Right forelimb (tissue), 1 donor: Measurements from ENCODE around the gene ASPHD2.
"Not testable (repeated sequence)": the region's sequence is repeated elsewhere in the genome, so short reads cannot be mapped to it uniquely, and the experiment has no call there.

ENCODE experiments used
- DNase-seq: peaks from one replicate; pipeline ENCODE4 v3.0.0-alpha.2; 2018

Gene ASPHD2

DNA sequence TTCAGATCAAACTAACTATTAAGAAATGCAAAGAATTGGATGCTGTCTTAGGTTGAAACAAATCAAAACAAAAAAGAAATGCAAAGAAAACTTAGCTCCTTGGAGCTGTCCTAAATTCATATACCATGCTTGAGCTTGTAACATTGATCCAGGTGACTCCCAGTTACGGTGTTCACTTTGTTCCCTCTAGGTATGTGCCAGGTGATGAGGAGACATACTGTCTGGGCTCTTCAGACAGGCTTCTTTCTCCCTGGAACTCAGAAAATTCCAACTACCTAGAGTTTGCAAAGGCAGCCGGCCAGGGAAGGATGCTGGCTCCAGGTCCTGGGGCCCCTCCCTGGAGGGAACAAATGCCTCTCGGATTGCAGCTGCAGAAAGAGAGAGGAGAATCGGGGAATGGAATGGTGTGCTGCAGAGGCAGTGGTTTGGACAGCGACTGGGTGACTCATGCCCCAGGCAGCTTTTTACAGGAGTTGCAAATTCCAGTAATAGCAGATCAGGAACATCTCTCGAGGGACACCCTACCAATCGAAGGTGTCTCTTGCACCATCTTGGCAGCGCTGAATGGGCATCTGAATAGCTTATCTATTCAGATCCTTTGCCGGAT is 12.3 kb upstream of the ASPHD2 start:
- DNase-seq: peak; percentile 81

DNA sequence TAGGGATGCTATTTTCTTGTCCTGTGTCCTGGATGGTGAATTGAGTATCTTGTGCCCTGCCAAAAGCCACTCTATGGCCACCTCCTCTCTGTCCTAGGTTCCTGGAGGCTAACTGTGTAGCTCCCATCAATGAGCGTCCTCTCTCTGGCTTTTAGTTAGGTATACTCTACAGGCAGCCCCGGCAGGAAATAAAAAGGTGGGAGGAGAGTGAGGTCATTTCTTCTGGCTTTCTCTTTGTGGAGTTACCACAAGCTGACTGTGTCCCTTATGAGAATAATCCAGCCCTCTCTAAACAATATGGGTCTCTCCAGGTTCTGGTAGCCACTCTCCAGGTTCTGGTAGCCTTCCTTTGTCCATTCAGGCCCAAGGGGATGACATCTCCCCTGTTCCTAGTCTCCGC is 11.7 kb upstream of the ASPHD2 start:
- DNase-seq: no peak

DNA sequence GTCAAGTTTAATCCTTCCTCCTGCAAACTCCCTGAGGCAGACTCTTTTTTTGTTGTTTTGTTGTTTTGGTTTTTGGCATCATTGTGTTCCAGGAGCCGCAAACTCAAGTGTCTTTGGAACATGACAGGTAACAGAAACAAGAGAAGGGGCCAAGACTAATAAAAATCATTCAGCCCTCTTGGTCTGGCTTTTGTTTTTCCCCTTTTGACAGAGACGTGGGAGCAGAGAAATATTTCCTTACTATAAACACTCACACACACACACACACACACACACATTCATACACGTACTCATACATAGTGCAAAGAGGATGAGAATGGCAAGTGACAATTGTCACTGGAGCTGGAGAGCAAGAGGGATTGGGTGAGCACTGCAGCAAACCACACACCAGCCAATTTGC is 10.4 kb upstream of the ASPHD2 start:
- no peak for DNase-seq

DNA sequence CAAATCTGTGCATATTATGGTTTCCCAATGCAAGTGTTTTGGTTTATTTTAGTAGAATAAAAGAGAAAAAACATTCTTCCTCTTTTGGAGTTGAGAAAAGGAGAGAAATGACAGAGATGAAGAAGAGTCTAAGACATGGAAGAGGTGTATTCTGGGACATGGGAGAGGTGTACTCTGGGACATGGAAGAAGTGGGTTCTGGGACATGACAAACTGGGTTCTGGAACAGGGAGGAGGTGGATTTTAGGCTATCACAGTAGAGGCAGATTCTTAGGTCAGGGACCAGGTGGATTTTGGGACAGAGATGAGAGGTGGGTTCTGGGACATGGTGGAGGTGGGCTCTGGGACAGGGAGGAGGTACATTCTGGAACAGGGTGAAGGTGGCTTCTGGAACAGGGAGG is 2.1 kb upstream of the ASPHD2 start:
- DNase-seq: no peak

DNA sequence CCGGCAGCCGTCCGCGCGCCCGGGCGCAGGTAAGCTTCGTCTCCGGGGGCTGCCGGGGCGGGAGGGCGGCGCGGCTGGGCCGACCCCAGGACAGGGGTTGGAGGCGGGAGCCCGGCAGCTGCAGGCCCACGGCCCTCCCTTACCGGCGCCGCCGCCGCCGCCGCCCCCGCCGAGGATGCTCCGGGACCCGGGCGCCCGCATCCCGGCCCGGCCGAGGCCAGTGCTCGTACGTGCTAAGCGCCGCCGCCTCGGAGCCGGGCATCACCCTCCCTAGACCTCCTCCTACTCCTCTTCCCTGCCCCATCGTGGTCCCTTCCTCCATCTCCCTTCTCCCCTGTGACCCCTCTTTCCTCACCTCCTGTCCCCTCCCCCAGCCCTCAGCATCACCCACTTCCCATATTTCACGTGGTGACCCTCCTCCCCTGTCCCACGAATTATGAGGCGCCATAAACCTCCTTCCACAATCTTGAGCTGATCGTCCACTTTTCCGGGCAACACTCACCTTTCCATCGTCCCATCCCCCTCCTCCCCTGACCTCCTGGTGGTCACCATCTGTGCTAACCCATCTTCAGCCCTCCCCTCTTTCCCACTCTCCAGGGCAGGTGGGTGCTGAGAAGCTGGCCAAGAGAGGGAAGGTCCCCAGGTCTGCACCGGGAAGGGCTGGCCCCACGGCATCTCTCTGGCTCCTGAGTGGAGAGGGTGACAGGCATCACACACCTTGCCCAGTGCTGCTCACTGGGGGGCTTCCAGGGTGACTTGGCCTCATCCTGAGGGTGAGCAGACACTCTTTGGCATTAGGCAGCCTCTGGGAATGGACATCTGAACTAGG is 612 bp downstream of the ASPHD2 start:
- no peak for DNase-seq

DNA sequence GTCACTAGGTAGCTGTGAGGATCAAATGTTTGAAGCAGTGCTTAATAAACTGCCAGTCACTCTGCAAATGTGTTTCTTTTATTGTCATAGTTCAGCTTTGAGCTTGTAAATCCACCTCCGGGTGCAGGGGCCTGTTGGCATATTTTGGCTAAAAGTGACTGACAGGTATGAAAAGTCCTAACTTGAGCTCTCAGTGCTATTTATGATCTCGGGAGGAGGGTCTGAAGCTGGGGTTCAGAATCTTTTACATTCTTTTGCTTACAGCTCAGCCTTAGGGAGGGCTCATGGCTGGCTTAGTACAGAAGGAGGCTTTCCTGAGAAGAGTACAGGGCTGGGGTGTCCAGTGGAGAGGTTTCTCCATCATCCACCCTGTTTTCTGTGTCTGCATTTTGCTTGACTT is 1.5 kb downstream of the ASPHD2 start:
- DNase-seq: no peak

DNA sequence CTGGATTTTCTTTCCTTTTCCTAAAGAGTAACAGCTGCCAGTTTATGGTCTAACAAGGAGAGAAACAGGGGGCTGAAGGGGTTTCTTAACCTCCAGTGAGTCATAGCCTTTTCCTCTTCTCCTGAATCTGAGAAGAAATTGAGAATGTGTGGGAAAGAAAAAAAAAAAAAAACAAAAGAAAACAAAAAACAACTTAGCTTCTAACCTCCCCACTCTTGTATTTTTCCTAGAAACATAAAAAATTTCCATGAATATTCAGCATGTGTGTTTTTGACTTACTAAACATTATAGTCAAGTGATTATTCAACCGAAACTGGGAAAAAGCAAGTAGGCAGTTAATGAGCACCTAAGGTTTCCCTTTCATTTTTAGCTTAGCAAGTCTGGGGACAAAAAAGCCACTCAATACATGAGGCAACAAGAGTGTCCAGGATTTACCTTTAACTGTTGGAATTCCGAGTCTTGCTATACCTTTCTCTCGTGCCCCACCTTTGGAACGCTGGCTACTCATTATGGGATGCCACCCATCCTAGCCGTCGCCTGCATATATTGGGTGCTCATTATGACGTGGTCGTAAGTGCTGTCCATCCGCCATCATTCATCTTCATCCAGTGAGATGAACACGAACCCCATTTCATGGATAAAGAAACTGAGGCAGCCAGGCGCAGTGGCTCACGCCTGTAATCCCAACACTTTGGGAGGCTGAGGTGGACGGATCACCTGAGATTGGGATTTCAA is 2.4 kb downstream of the ASPHD2 start:
- DNase-seq: no peak

DNA sequence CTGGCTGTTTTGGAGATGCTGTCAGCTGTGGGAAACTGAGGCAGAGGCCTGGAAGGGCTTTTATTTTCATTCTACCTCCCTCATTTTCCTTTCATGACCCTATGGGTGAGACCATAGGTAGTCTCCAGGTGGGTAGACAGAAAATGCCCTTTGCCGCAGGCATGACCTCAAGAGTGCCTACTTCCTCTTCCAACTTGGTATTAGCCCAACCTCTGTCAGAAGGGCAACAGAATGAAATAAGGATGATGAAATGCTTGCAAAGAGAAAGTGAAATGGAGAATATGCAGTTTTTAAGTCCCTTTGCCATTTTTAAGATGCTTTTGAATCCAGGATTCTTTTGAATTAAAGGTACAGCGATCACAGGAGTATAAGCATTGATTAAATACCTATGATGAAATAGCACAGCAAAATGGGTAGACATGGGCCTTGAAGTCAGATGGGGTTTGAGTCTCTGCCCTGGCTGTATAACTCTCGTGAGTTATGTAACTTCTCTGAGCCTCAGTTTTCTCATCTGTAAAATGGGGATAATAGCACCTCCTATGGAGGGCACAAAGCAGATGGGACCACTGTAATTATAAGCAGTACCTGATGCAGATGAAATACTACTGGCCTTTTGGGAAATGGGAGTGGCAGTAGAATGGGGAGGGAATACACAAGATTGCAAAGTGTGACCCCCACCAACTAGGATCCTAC is 3.7 kb downstream of the ASPHD2 start:
- no peak for DNase-seq

DNA sequence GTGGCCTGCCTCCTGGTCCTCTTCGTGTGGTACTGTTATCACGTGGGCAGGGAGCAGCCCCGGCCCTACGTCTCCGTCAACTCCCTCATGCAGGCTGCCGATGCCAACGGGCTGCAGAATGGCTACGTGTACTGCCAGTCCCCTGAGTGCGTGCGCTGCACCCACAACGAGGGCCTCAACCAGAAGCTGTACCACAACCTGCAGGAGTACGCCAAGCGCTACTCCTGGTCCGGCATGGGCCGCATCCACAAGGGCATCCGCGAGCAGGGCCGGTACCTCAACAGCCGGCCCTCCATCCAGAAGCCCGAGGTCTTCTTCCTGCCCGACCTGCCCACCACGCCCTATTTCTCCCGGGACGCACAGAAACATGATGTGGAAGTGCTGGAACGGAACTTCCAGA is 4.7 kb downstream of the ASPHD2 start:
- no peak for DNase-seq

DNA sequence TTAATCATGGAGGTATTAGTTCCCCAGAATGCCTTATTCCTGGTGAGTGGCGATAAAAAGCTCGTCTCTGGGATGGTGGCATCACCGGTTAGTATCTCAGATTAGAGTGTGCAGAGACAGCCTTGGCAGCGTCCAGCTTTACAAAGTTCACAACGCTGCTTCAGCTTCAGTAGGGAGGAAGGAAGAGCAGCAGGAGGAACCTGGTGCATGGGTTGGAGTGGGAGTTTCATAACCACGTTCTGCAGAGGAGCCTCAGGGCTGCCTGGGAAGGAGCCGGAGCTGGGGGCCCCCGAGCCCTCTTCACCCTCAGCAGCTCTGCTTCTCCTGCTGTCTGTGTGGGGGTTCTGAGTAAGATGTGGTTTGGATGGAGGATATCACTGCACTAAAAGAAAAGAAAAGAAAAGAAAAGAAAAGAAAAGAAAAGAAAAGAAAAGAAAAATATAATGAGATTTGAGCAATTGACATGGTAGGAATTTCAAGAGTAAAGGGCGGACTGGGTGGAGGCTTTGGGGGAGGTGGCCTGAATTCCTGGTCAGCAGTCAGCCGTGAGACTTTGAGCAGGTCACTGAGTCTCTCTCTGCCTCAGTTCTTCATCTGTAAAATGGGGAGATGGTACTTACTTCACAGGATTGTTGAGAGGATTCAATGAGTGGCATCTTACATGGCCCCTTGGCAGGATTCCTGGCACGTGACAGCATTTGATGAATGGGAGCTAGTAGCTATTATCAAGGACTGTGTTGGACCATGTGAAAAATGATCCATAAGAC is 6.5 kb downstream of the ASPHD2 start:
- no peak for DNase-seq

DNA sequence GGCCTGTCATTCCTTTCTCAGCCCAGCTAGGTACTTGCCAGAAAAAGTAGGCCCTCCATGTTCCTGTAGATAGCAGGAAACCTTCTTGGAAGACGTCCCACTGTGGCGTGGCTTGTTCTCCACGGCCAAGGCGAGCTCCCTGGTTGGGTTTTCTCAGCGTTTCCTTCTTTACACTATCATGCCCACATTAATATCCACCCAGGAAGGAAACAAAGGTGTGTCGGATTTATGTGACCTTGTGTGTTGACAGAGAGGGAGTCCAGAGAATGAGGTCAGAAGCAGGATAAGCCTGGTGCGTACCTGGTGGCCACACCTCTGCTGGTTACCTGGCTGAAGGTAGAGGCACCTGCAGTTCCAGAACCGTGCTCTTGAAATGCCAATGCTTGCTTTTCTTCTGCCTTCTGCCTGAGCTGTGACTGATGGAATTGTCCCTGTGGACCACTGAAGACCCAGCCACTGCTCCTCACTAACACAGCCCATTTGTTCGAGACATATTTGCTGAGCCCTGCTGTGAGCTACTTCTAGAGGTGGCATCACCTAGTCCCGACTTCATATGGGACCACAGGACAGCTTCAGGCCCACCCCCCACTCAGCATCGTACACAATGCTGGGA is 7.9 kb downstream of the ASPHD2 start:
- no peak for DNase-seq

DNA sequence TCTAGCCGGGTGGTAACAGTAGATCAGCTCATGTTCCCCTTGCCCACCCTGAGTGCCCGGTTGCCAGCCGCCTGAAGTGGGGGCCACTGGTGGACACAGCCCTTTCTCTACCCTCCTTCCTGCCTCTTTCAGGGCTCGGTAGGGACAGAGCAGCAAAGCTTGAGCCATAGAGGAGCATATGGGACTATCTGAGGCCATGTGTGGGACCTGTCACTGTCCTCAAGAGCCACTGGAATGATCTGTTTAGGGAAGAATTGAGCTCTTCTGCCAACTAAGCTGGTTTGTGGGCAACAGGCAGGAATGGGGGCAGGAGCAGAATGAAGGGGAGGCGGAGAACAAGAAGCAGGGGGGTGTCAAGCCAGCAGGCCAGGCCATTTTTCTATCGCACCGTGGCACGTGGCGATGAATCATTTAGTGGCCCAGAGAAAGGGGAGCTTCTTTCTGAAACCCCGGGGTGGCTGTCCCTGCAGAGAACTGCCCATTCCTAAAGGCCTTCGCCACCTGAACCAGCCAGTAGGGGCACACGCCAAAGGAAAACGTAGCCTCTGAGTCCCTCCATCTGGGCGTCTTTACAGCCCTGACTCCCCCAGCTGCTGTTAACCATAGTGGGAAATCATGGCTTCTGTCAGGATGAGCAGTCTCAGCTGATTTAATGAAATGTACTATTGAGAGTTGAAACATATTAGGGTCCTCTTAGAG is 8.8 kb downstream of the ASPHD2 start:
- DNase-seq: no peak

DNA sequence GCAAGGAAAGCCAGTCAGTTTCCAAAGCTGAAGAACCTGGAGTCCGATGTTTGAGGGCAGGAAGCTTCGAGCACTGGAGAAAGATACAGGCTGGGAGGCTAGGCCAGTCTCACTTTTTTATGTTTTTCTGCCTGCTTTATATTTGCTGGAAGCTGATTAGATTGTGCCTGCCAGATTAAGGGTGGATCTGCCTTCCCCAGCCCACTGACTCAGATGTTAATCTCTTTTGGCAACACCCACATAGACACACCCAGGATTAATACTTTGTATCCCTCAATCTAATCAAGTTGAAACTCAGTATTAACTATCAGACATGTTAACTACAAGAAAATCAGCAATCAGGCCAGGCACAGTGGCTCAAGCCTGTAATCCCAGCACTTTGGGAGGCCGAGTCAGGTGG is 9.7 kb downstream of the ASPHD2 start:
- DNase-seq: not testable (repeated sequence)

DNA sequence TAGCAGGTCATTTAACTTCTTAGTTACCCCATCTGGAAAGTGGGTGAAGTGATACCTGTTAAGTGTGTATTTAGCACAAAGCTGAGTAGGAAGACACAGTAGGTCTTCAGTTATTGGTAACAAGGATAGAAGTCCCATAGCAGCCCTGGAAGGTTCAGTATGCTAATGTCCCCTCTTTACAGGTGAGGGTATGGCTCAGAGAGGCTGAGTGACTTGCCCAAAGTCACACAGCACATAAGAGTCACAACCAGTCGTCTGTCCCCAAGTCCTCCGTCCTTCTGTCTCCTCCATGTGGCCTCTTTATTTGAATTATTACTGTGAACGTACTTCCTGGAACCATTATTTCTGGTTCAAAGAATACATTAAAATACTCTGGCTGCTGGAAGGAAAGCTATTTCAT is 10.5 kb downstream of the ASPHD2 start:
- DNase-seq: no peak

DNA sequence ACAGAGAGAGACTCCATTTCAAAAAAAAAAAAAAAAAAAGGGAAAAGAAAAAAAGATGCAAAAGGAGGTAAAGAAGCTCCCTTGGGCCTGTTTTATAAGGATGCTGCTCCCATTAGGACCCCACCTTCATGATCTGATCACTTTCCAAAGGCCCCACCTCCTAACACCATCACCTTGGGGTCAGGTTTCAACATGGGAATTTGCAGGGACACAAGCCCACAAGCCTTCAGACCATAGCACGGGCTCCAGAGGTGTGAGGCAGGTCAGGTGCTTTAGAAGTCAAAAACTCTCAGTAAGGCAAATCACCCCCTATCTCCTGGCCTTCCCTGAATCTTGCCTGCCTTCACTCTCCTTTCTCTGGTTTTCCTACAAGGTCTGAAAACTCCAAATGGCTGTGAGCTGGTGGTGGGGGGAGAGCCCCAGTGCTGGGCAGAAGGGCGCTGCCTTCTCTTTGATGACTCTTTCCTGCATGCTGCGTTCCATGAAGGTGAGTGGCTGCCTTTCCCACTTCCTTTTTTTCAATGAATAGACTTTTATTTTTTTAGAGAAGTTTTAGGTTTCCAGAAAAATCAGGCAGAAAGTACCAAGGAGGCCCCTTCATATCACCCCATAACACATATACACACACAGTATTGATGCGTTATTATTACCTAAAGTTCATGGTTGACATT is 13.2 kb downstream of the ASPHD2 start:
- no peak for DNase-seq

DNA sequence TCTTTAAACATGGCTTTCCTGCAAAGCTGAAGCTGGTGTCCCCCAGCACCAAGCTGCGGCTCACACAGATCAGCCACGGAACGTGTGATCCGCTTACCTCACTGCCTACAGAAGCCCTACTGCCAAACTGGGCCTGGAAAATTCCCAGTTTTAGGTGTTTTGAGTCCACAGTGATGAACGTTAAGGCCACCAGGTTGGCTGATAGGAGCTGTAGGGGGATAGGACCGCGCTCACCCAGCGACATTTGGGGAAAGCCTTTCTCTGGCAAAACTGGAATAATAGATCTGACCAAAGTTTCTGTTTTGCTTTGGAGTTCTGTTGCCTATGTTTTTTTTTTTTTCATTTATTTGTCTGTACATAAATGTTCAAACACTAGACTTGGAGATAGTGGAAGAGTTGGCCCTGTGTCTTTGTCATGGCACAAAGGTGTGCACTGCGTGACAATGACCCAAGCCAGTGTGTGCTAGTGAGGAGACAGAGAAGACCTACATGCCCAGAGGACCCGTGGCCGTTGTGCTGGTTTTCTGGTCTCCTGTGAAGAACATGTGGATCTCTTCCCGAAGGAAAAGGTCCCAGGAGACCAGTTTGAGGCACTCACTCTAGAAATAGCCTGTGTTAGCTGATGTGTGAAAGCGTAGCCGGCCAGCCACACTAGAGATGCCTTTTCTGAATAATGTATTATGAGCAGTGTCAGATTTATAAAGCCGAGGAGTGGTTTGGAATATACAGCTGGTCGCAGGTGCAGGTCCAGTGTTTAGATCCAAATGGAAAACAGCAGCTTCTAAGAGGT is 15.0 kb downstream of the ASPHD2 start:
- DNase-seq: no peak

DNA sequence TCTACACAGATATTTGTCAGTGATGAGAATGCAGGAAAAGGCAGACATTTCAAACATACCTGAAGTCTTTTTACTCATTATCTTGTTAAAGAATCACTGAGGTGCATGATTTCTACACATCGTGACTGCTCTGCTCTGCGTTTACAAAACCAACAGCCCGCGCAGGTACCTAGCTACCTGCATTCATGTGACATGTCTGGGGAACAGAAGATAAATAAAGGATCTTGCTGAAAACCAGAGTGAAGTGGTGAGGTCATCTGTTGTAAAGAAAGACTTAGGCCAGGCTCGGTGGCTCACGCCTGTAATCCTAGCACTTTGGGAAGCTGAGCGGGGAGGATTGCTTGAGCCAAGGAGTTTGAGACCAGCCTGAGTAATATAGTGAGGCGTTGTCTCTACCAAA is 15.7 kb downstream of the ASPHD2 start:
- no peak for DNase-seq

DNA sequence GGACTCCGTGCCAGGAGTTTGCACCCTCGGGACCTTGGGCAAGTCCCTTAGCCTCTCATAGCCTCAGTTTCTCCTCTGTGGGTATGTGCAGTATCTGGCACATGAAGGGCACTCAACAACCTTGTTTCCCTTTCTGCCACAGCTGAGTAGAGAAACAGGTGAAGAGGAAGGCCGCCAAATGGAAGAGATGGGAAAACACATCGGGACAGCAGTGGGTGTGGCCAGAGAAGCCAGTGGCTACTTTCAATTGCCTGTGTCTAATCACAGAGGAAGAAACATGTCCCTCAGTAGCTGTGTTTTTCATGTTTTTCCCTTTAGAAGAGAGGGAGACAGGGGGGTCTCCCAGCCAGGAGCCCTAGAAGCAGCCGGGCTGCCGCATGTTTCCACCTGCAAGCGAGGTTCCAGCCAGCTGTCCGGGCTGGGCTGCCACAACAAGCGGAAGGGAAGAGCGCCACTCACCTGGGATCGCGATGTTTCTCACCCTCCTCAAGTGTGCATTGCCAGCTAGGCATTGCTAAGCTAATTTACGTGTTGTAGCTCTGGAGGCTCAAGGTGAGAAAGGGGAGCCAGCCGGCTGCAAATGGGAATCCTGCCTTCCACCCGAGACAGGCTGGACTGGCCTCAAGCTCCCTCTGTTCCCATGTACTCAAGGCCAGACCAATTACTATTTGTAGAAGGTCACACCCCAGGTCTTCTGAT is 16.7 kb downstream of the ASPHD2 start:
- no peak for DNase-seq

DNA sequence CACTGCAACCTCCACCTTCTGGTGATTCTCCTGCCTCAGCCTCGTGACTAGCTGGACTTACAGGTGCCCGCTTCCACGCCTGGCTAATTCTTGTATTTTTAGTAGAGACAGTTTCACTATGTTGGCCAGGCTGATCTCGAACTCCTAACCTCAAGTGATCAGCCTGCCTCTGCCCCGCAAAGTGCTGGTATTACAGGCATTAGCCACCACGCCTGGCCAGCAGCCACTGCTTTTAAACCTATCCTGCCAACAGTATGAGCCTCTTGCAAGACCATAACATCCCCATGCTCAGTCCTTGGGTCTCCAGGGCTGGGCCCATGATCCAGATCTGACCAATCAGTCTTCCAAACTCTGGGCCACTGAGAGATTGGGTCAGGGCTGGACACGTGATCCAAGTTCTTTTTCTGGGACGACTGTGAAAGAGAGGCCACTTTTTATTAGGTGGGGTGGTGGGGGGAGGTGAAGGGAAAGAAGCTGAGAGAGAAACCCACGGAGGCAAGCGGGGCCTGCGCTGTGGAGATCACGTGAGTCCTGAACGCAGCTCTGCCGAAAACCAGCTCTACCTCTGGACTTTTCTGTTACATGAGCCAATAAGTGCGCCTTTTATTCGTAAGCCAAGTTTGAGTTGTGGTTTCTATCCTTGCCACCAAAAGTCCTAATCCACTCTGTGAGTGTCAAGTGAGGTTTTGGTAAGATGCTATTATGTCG is 17.9 kb downstream of the ASPHD2 start:
- DNase-seq: no peak
